Raji (cell line): ENCODE data around the gene TRIP13.

Experiments used
- POLR2A ChIP-seq: IDR thresholded peaks from 2 replicates; pipeline ENCODE4 v1.6.1; 2011; ENCODE audit warnings: low read depth, low read length, control low read depth; ENCODE audit not compliant: insufficient read depth

TRIP13 gene

GRCh38 chr5:923281-923873 lies 30.7 kb downstream of the TRIP13 start:
- no peak for TF ChIP-seq POLR2A

GRCh38 chr5:926417-927171 lies 33.9 kb downstream of the TRIP13 start:
- TF ChIP-seq POLR2A = no peak

DNA sequence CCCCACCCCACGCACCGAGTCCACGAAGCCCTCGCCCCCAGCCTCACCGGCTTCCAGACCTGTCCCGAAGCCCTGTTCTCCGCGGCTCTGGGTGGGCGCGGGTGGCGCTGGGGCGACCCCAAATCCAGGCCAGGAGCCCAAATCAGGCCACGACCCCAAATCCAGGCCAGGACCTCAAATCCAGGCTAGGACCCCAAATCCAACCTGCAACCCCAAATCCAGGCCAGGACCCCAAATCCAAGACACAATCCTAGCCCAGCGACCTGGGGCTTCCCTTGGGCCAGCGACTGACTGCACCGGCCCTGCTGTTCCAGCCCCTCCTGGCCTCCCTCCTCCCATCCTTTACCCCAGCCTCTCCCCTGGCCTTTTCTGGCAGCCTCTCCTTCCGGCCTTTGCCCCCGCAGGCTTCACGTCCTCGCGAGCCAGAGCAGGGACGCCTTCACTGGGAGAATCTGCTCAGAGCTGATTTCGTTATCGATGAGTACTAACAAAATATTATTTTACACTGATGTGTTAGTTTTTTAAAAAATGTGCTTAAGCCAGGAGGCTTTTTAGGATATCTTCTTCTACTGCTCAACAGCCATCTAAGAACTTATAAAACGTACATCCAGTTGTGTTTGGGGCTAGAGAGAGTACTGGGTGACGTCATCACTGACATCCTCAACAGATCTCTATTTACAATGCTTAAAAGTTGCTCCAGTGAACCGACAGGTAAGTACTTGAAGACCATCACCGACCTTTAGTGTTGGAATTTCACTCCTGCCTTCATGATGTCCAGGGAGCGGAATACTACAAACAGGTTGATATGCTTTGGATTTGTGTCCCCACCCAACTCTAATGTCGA lies 34.7 kb downstream of the TRIP13 start:
- no peak for TF ChIP-seq POLR2A

DNA sequence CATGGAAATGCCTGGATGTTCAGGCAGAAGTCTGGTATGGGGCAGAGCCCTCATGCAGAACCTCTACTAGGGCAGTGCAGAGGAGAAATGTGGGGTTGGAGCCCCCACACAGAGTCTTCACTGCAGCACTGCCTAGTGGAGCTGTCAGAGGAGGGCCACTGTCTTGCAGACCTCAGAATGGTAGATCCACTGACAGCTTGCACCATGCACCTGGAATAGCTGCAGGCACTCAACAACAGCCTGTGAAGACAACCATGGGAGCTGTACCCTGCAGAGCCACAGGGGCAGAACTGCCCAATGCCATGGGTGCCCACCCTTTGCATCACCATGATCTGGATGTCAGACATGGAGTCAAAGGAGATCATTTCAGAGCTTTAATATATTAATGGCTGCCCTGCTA lies 36.9 kb downstream of the TRIP13 start:
- TF ChIP-seq POLR2A = no peak

DNA sequence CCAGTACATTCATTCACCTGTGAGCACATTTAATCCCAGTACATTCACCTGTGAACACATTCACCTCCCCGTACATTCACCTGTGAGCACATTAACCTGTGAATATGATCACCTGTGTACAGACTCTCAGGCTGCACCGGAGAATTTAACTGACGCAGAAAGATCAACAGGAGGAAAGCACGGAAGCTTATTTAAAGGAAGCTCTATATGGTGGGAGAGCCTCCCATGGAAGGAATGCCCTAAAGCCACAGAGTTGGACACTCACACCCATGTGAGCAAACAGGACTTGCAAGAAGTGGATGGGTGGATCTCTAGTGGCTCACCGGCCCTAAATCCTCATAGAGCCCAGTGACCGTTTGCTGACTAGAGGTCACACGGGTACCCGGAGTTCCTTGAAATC lies 38.2 kb downstream of the TRIP13 start:
- no peak for TF ChIP-seq POLR2A

DNA sequence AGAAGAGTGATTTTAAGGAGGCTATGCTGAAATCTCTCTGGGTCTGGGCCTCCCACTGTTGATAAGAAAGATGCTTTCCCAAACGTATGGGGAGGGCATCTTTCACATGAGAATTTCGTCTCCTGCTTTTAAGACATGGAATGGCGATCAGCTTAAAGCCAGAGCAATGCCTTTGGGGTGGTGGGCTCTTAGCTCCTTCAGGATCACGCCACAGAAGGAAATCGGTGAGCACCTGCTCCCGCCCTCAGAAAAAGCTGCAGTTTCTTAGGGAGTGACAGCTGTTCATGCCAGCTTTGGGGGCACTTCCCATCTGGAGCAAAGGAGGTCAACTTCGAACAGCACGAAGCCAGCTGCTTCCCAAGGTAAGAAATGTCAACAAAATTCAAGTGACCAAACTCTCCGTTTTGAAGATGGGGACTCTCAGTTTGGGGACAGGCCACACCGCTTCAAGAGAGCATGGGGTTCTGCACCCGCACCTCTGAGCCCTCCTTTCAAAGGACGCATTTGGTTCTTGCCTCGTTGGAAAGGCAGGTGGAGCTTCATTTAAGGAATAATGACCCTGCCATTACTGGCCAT lies 39.0 kb downstream of the TRIP13 start:
- TF ChIP-seq POLR2A = no peak

DNA sequence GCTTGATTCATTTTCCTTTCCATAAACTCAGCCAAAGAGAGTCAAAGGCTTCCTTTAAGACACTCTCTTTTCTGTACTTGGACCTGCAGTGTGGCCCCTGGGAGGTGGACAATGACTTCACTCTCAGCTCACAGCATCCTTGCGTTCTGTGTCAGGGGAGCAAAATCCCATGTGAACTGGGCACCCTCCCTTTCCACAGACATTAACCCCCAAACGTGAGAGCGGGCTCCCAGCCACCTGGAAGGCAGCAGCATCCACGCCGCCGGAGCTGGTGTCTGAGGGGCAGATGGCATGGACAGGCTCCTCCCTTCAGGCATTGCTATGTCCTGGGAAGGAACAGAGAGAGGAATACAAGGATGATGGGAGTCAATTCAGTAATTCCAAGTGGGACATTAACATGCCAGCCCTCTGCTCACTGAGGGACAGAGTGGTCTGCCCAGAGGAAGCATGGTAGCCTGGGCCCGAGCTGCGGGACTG lies 39.5 kb downstream of the TRIP13 start:
- no peak for TF ChIP-seq POLR2A

- TF ChIP-seq POLR2A = no peak
Observed at GRCh38 chr5:932628-933250, 40.1 kb downstream of the TRIP13 start.

DNA sequence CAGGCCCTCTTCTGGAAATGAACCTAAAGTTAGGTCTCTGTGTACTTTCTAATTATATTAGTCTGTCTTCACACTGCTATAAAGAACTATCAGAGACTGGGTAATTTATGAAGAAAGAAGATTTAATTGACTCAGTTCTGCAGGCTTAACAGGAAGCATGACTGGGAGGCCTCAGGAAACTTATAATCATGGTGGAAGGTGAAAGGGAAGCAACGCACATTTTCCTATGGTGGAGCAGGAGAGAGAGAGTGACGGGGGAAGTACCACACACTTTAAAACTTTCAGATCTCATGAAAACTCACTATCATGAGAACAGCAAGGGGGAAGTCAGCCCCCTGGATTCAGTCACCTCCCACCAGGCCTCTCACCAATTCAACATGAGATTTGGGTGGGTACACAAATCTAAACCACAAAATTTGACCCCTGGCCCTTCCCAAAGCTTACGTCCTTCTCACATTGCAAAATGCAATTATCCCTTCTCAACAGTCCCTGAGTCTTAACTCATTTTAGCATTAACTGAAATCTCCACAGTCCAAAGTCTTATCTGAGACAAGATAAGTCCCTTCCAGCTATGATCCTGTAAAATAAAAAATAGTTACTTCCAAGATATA lies 40.7 kb downstream of the TRIP13 start:
- no peak for TF ChIP-seq POLR2A

DNA sequence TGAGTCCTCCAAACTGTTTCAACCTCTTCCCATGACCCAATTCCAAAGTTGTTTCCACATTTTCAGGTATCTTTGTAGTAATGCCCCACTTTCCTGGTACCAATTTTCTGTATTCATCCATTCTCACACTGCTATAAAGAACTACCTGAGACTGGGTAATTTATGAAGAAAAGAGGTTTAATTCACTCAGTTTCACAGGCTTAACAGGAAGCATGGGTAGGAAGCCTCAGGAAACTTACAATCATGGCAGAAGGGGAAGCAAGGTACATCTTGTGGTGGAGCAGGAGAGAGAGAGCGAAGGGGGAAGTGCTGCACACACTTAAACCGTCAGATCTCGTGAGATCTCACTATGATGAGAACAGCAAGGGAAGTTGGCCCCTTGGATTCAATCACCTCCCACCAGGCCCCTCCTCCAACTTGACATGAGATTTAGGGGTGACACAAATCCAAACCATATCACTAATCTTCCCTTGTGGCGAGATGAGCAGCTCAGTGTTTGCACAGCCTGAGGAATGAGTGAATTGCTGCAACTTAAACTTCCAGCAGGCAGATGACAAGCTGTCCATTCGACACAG lies 42.9 kb downstream of the TRIP13 start:
- TF ChIP-seq POLR2A = no peak

DNA sequence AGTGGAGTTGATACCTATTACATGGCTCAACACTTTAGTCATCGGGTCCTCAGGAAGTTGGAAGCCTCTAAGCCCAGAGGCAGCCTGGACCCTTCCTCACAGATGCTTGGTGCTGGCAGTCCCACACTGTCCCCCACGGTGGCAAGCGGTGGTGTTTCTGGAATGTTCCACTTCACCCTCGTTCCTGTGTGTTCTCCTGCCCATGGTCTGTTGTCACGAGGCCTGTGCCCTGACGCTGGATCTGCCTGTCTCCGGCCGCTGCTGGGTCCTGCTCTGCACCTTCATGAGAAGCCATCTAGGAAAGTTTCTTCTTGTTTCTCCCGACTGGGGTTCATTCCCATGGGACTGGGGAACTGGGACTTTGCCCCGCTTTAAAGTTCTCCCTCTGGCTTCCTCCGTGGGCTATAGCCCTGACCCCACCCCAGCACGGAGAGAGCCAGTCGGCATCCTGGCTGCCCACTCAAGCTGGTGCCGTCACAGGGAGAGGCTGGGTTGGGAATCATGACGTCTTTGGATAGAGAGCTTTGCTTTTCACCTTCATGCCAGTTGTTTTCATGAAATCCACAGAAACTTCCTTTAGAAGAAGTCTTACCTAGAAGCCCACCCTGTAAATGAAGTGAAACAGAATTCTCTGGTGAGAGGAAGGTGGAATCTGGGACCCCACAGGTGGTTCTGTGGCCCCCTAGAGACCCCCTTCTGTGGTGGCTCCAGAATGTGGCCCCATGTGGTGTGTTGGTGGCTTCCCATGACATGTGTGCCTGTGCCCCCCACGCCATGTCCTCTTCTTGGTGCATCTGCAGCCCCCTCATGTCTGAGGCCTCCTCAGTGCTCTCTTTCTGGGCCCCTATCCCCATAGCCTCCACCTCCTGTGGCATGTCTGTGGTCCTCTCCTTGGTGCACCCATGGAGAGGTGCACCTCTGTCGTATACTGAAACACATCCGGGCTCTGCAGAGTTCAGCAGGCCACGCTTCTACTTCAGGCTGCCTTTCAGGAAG lies 43.8 kb downstream of the TRIP13 start:
- TF ChIP-seq POLR2A = no peak

GRCh38 chr5:937151-937924 lies 44.7 kb downstream of the TRIP13 start:
- no peak for TF ChIP-seq POLR2A
